PC-3 (cell line): ENCODE measurements around the gene SPANXA1.

ENCODE experiments used
- EZH2 ChIP-seq: fragments of 300-600 bp; sonication (generic); IDR thresholded peaks from one replicate; pipeline ENCODE4 v1.6.1; 2017; ENCODE audit warnings: antibody characterized with exemption, mild to moderate bottlenecking, low read length; ENCODE audit not compliant: unreplicated experiment
- EZH2phosphoT487 ChIP-seq: fragments of 300-600 bp; sonication (generic); IDR thresholded peaks from 2 replicates; pipeline ENCODE4 v1.6.1; 2018; ENCODE audit warnings: mild to moderate bottlenecking, antibody characterized with exemption, low read length, borderline replicate concordance
- TF ChIP-seq, protein P1 (sequence below): fragments of 300-600 bp; sonication (generic); conservative IDR thresholded peaks from 2 replicates; pipeline ENCODE4 v1.5.1; 2017; ENCODE audit warnings: antibody characterized with exemption, low read depth, mild to moderate bottlenecking, low read length

DNA sequence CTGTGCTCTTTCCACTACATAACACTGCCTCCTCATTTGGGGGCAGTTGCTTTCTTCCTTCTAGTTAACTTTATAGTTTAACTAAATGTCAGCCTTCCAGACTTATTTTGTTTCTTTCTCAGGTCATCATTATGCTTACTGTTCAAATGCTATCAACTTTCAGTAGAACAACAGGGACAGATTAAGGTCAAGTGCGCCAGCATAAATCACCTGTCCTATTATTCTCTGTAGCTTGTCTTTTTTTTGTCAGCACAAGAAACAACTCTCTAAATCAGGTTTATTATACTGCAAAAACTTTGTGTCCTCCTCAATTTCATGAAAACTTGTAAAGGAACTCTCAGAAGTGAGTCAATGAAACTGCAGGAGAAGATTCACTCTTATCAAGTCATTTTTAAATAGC lies 24.6 kb upstream of the SPANXA1 start:
- TF ChIP-seq, protein P1, sequence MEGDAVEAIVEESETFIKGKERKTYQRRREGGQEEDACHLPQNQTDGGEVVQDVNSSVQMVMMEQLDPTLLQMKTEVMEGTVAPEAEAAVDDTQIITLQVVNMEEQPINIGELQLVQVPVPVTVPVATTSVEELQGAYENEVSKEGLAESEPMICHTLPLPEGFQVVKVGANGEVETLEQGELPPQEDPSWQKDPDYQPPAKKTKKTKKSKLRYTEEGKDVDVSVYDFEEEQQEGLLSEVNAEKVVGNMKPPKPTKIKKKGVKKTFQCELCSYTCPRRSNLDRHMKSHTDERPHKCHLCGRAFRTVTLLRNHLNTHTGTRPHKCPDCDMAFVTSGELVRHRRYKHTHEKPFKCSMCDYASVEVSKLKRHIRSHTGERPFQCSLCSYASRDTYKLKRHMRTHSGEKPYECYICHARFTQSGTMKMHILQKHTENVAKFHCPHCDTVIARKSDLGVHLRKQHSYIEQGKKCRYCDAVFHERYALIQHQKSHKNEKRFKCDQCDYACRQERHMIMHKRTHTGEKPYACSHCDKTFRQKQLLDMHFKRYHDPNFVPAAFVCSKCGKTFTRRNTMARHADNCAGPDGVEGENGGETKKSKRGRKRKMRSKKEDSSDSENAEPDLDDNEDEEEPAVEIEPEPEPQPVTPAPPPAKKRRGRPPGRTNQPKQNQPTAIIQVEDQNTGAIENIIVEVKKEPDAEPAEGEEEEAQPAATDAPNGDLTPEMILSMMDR = no peak
- TF ChIP-seq EZH2 (no peak), EZH2phosphoT487 (no peak)
